HG03064 (cell line): ENCODE data around the gene MORN3.
"Not testable (repeated sequence)": the region's sequence is repeated elsewhere in the genome, so short reads cannot be mapped to it uniquely, and the experiment has no call there.

Experiments
- ATAC-seq: cut with Tn5 transposase; IDR thresholded peaks from one replicate; pipeline ENCODE4 v1.9.1; 2021; ENCODE audit warnings: low read depth; ENCODE audit not compliant: unreplicated experiment

Gene MORN3

DNA sequence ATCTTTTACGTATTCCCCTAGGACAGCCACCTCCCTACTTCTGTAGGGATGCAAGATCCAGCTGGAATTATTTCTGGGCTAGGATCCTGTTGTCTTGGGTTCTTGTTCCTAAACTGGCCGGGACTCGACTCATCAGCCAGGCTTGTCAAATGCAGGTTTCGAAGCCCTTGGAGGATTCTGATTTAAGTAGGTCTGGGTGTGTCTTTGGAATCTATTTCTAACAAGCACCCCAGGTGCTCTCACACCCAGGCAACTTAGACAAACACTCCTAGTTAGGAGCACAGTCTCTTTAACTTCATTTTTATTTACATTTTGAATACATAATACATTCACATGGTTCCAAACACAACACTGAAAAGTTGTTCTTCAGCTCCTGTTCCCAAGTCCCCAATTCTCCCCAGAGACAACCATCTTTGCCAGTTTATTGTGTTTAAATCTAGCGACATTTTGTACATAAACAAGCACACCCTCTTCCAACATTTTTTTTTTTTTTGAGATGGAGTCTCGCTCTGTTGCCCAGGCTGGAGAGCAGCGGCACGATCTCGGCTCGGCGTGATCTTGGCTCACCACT is 20.9 kb downstream of the MORN3 start:
- no peak for ATAC-seq

DNA sequence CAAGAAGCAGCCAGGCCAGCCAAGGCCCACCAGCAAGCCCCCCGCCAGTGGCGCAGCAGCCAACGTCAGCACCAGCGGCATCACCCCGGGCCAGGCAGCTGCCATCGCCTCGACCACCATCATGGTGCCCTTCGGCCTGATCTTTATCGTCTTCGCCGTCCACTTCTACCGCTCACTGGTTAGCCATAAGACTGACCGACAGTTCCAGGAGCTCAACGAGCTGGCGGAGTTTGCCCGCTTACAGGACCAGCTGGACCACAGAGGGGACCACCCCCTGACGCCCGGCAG is 28.2 kb downstream of the MORN3 start:
- ATAC-seq: no peak

DNA sequence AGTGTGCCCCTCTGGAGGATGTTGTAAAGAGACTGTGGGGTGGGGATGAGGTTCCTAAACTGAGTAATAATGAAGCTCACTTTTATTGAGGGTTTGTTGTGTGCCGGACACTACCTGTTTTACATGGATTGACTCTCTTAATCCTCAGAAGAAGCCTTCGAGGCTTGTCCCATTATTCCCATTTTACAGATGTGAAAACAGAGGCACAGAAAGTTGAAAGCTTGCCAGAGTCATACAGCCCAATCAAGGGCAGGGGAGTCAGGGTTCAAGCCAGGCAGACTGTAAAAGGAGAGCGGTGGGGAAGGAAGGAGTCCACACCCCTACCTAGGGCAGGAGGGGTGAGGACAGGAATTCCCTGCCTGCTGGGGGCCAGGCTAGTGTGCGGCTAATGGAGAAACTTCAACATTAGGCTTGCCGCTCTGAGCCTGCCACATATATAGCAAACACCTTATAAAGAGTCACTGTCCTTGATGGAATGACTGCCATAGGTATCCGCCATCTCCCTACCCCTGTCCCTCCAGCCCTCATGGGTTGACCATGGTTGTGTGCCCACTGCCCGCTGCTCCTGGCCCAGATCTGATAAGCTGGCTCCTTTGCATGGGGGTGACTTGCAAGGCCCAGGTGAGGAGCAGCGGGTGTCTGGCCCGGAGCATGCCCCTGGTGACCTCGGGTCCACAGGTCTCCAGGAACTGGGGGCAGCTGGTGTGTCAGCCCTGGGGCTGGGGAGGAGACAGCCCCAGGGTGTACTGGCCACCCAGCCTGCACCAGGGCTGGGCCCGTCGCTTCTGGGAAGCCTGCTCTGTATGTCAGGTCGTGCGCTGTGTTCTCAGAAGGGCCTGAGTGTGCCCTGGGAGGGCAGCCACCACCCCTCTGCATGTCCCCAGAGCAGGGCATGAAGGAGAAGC is 30.9 kb downstream of the MORN3 start:
- no peak for ATAC-seq

DNA sequence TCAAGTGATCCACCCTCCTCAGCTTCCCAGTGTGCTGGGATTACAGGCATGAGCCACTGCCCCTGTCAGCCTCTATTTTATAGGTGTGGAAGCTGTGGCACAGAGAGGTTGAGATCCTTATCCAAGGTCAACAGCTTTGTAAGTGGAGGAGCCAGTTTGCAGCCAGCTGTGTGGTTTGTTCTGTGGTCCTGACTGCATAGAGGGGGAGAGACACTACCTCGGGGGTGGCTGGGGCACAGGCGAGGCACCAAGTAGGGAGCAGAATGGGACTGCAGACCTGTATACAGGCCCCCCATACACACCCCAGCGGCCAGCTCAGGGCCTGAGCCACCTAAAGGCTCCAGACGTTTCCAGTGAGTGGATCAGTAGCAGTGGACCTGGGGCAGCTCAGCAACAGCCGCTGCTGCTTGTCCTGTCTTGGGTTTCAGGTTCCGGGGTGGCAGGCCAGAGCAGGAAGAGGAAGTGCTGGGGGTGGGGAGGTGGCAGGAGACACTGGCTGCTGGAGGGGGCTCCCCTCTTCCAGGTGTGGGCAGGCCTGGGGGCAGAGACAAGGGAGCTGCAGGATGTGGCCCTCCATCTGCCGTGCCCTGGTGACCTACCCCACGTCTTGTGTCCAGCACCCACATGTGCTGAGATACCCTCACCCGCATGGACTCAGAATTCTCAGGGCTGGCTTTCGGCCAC is 32.1 kb downstream of the MORN3 start:
- ATAC-seq: no peak

DNA sequence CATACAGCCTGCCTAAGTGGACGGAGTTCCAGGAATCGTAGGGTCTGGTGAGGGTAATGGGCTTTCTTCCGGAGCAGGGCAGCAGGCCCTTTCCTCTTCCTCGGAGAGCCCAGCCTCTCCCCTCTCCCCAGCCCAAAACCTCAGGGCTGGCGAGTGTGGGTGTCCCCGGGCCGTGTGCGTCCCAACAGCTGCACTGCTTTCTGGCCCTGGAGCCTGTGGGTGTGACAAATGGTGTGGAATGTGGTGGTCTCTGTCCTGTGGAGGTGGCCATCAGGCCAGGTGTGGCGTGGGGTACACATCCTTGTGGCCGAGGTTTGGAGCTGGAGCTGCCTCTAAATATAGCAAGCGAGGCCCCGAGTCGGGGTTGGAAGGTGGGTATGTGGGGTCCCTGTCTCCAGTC is 34.6 kb downstream of the MORN3 start:
- ATAC-seq: no peak

DNA sequence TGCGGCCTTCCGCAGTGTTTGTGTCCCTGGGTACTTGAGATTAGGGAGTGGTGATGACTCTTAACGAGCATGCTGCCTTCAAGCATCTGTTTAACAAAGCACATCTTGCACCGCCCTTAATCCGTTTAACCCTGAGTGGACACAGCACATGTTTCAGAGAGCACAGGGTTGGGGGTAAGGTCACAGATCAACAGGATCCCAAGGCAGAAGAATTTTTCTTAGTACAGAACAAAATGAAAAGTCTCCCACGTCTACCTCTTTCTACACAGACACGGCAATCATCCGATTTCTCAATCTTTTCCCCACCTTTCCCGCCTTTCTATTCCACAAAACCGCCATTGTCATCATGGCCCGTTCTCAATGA is 35.6 kb downstream of the MORN3 start:
- not testable (repeated sequence) for ATAC-seq

DNA sequence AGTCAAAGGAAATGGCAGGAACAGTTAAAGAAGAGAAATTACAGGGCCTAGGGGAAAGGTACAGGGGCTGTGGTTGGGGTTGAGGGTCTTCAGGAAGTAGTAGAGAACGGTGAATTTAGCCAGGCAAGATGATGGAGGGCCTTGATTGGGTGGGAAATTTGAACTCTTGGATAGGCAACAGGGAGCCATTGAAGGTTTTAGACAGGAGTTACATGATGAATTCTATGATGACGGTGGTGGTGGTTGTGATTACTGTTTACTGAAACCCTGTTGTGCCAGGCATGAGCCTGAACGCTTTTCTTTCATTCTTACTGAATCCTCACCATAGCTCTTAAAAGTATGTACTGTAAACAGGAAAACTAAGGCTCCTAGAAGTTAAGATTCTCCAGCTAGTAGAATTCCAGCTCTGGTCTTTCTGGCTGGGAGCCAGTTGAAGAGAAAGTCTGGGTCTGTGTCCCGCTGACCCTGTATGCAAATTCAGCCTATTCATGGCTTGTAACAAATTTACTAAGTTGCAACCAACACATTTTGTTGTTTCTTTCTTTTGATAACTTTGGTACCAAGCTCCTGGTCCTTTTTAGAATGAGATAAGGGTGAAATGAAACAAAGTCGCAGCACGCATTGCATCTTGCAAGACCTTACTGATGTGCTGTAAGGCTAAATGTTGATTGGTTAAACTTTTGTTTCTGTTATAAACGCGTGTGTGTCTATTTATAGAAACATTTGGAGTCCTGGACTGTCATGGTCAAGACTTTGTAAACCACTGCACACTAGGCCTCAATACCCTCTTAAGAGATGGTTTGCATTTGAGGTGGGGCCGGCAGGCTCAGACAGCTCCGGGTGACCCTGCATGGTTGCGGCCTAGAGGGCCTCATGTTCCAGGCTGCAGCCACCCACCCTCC is 37.1 kb downstream of the MORN3 start:
- no peak for ATAC-seq

DNA sequence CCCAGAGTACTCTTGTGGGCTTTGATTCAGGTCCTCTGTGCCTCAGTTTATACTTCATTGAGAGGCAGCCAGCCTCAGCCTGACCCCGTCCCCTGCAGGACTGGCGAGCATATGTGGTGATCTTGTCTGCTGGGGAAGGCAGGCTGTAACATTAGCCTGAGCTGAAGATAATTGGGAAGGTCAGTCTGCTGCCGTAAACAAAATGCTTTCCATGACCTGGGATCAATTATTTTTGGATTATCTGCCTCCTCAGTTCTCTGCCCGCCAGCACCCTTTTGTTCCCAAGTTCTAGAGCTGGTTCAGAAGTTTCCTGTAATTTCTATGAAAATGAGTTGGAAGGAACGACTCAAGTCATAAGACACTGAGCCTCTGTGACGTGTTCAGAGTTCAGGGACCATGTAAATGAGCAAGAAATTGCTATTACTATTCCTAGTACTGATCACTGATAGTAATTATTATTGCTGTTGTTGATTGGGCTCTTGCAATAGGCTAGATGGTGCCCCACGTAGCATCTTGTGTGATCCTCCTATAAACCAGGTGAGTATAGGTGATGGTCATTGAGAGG is 38.6 kb downstream of the MORN3 start:
- no peak for ATAC-seq

DNA sequence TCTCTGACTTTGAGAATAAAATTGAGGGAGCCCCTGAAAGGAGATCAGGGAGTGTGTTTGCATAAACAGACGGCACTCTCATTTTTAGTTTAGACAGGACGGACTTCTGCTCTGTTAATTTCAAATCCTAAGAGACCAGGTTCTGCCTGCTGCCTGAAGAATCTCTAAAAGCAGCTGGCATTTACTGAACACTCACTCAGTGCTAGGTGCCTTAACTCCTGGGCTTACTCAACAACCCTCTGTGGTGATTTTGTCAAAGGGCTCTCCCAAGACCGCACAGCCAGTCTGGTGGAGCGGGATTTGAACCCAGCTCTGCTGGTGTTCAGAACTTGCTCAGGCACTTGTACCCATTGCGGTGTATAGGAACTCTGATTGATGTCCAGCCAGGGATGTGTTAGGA is 40.9 kb downstream of the MORN3 start:
- no peak for ATAC-seq

DNA sequence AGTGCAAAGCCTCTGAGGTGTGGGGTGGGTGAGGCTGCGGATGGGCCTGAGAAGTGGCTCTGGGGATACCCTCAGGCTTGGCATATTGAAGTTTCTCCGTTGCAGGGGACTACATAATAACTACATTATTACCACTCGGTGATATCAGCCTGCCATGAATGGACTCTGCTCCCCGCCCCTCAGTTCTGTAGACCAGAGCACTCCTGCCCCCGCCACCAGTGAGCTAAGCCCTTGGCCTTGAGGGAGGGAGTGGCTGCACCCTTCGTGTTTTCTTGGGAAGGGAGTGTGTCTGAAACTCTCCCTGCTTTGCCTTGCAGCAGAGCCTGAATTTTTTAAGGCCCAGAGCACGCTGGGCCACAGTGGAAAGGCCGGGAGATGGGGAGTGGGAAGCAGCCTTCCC is 41.4 kb downstream of the MORN3 start:
- ATAC-seq: no peak

DNA sequence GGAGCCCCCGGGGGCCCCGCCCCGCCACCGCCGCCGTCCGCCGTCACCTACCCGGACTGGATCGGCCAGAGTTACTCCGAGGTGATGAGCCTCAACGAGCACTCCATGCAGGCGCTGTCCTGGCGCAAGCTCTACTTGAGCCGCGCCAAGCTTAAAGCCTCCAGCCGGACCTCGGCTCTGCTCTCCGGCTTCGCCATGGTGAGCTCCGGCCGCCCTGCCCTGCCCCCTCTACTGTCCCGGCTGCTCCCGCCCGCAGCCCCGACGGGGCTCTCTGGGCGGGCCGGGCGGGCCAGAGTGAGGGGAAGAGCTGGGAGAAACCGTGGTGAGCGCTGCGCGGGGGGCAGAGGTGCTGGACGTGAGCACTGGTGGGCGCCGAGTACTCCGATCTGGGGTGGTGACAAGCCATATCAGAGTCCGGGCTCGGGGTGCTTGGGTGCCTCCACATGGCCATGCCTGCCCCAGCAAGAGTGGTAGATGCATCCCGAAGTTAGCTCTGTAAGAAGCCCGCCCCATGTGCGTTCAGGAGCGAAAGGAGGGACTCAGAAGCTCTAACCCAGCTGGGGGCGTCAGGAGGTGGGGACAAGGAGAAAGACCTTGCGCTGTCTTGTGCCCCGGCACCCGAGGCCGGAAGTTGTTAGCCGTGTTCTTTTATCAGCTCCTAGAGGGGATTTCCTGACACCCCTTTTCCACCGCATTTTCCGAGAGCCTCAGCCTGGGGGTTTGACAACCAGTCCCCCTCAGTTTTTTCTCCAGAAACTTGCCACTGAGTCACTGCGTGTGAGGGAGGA is 42.4 kb downstream of the MORN3 start:
- ATAC-seq: peak; percentile 21

DNA sequence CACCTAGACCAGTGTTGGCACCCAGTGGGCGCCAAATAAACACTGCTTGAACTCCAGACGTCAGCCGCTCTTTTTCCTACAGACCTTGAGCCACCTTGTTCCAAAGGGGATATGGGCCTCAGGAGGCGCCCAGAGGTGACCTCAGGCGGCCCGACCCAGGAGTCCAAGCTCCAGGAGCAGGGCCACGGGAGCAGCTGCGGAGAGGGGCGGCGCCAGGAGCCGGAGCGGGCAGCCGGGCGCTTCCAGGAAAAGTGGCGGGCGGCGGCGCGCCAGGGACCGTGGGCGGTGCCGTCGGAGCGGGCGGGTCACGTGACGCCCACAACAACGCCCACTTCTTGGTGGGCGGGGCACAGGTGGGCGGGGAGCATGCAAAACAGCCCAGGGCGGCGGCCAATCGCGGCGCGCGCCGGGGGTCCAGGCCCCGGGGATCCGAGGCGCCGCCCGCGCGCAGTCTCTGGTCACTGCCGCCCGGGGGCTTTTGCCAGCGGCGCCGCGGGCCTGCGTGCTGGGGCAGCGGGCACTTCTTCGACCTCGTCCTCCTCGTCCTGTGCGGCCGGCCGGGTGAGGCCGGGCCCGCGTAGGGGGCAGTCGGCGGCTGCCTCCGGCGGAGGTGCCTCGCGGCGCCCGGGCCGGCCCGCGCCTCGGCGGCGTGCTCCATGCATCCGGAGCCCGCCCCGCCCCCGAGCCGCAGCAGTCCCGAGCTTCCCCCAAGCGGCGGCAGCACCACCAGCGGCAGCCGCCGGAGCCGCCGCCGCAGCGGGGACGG is 43.2 kb downstream of the MORN3 start, which contains the start of gene ORAI1:
ORAI1 (plus strand) TSS at position 444 of the 766 bp plus-strand sequence.
- peak; percentile 60 for ATAC-seq

DNA sequence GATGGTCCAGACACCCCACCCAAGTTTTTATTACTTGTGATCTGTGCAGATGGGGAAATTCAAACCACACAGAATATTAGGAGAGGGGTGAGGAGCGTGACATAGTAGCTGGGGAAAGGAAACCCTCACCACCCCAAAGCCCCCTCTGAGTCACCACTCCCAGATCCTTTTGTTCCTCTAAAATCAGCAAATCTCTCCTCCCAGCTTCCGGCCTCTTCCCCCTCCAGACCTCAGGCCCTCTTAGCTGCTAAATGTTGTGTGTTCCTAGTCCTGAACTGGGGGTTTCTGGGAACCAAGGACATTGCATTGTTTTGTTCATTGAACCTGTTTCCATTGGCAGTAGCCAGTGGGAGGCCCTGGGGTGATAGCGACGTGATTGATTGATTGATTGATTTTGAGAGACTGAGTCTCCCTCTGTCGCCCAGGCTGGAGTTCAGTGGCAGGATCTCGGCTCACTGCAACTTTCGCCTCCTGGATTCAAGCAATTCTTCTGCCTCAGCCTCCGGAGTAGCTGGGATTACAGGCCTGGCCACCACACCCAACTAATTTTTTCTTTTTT is 49.0 kb downstream of the MORN3 start:
- ATAC-seq: no peak

DNA sequence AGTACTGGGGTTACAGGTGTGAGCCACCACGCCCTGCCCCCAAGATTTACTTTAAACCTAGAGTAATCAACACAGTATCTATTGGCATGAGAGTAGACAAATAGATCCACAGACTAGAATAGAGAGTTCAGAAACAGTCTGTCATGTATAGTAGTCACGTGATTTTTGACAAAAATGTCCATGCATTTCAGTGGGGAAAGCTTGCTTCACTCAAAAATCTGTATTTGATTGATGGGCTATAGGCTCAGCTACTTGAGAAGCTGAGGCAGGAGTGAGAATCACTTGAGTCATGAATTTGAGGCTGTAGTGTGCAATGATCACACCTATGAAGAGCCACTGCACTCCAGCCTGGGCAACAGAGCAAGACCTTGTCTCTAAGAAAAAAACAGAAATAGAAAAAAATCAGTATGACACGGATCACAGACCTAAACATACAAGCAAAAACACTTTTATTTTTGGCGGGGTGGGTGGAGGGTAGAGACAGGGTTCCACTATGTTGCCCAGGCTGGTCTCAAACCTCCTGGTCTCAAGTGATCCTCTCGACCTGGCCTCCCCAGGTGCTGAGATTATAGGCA is 50.7 kb downstream of the MORN3 start:
- no peak for ATAC-seq

DNA sequence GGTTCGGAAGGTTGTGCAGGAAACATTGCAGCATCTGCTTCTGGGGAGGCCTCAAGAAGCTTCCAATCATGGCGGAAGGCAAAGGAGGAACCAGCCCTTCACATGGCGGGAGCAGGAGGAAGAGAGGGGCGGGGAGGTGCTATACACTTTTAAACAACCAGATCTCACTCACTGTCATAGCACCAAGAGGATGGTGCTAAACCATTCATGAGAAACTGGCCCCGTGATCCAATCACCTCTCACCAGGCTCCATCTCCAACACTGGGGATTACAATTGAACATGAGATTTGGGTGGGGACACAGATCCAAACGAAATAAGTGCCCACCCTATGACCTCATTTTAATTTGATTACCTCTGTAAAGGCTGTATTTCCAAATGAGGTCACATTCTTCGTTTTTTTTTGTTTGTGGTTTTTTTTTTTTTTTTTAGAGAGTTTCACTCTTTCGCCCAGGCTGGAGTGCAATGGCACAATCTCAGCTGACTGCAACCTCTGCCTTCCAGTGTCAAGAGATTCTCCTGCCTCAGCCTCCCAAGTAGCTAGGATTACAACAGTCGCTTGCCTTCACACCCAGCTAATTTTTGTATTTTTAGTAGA is 54.5 kb downstream of the MORN3 start:
- no peak for ATAC-seq

DNA sequence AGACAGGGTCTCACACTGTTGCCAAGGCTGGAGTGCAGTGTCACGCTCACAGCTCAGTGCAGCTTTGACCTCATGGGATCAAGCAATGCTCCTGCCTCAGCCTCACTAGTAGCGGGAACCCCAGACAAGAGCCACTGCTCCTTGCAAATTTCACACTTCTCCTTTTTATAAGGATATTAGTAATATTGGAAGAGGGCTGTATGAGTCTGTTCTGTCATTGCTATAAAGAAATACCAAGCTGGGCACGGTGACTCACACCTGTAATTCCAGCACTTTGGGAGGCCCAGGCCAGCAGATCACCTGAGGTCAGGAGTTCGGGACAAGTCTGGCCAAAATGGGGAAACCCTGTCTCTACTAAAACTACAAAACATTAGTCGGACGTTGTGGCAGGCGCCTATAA is 56.0 kb downstream of the MORN3 start:
- ATAC-seq: no peak

DNA sequence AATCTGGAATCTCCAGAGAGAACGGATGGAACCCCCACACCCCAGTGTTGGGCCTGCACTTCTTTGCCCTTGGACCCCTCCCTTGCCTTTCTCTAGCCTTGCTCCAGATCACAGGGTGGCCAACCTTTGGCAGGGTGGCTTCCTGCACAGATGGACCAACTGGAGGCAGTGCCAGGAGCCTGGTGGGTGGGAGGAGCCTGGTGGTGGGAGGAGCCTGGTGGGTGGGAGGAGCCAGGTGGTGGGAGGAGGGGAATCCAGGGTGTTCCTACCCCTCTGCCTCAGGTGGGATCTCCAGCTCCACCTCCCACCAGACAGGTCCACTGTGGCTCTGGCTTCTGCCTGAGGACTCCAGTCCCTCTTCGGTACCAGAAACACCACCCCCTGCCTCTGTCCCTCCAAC is 58.1 kb downstream of the MORN3 start:
- no peak for ATAC-seq
